Measurements from ENCODE around the gene GRK3.

GRK3 gene

GRCh38 chr22:25712661-25713400 is 148.4 kb downstream of the GRK3 start:
- no peaks in the 10 kb centered on the region for H3K9me3 ChIP-seq (ENCODE audit: control insufficient read depth, low read length)
- no peak overlapping the region for H3K9ac ChIP-seq (ENCODE audit: low read length)
- H3K36me3 ChIP-seq (ENCODE audit: control insufficient read depth, insufficient read depth, low read length): no peaks in the 10 kb centered on the region
- H3K4me1 ChIP-seq (ENCODE audit: control insufficient read depth, insufficient read depth, low read length): no peaks in the 10 kb centered on the region
- H3K27me3 ChIP-seq (ENCODE audit: control insufficient read depth, insufficient read depth, low read length): no peaks in the 10 kb centered on the region
- no peak overlapping the region for H3K4me3 ChIP-seq (ENCODE audit: low read length)

- H3K27me3 ChIP-seq (ENCODE audit: control insufficient read depth, insufficient read depth, low read length): no peaks in the 10 kb centered on the region
- H3K36me3 ChIP-seq (ENCODE audit: control insufficient read depth, insufficient read depth, low read length): no peaks in the 10 kb centered on the region
- no peak overlapping the region for H3K4me3 ChIP-seq (ENCODE audit: low read length)
- H3K4me1 ChIP-seq (ENCODE audit: control insufficient read depth, insufficient read depth, low read length): no peaks in the 10 kb centered on the region
- H3K9ac ChIP-seq (ENCODE audit: low read length): no peak overlapping the region
- no peaks in the 10 kb centered on the region for H3K9me3 ChIP-seq (ENCODE audit: control insufficient read depth, low read length)
These were observed 149.6 kb downstream of the GRK3 start for GRCh38 chr22:25714070-25714469.

GRCh38 chr22:25714739-25715138 is 150.3 kb downstream of the GRK3 start:
- Histone ChIP-seq H3K4me1 (ENCODE audit: control insufficient read depth, insufficient read depth, low read length) (no peaks in the 10 kb centered on the region), H3K9me3 (ENCODE audit: control insufficient read depth, low read length) (no peaks in the 10 kb centered on the region)

GRCh38 chr22:25716637-25717036 is 152.2 kb downstream of the GRK3 start:
- H3K36me3 ChIP-seq (ENCODE audit: control insufficient read depth, insufficient read depth, low read length): no peaks in the 10 kb centered on the region
- no peaks in the 10 kb centered on the region for H3K27me3 ChIP-seq (ENCODE audit: control insufficient read depth, insufficient read depth, low read length)
- no peak overlapping the region for H3K4me3 ChIP-seq (ENCODE audit: low read length)
- H3K9me3 ChIP-seq (ENCODE audit: control insufficient read depth, low read length): no peaks in the 10 kb centered on the region
- no peaks in the 10 kb centered on the region for H3K4me1 ChIP-seq (ENCODE audit: control insufficient read depth, insufficient read depth, low read length)
- no peak overlapping the region for H3K9ac ChIP-seq (ENCODE audit: low read length)

More at GRCh38 chr22:25714739-25715138, 150.3 kb downstream of the GRK3 start:
- H3K36me3 ChIP-seq (ENCODE audit: control insufficient read depth, insufficient read depth, low read length): no peaks in the 10 kb centered on the region
- no peaks in the 10 kb centered on the region for H3K27me3 ChIP-seq (ENCODE audit: control insufficient read depth, insufficient read depth, low read length)
- no peak overlapping the region for H3K4me3 ChIP-seq (ENCODE audit: low read length)
- no peak overlapping the region for H3K9ac ChIP-seq (ENCODE audit: low read length)

GRCh38 chr22:25718135-25718840 is 153.8 kb downstream of the GRK3 start:
- Histone ChIP-seq H3K9me3 (ENCODE audit: control insufficient read depth, low read length) (no peaks in the 10 kb centered on the region), H3K4me3 (ENCODE audit: low read length) (no peak overlapping the region), H3K27me3 (ENCODE audit: control insufficient read depth, insufficient read depth, low read length) (no peaks in the 10 kb centered on the region), H3K36me3 (ENCODE audit: control insufficient read depth, insufficient read depth, low read length) (no peaks in the 10 kb centered on the region), H3K9ac (ENCODE audit: low read length) (no peak overlapping the region), H3K4me1 (ENCODE audit: control insufficient read depth, insufficient read depth, low read length) (no peaks in the 10 kb centered on the region)

- Histone ChIP-seq H3K4me1 (ENCODE audit: control insufficient read depth, insufficient read depth, low read length) (no peaks in the 10 kb centered on the region), H3K9ac (ENCODE audit: low read length) (no peak overlapping the region), H3K27me3 (ENCODE audit: control insufficient read depth, insufficient read depth, low read length) (no peaks in the 10 kb centered on the region), H3K4me3 (ENCODE audit: low read length) (no peak overlapping the region), H3K9me3 (ENCODE audit: control insufficient read depth, low read length) (no peaks in the 10 kb centered on the region), H3K36me3 (ENCODE audit: control insufficient read depth, insufficient read depth, low read length) (no peaks in the 10 kb centered on the region)
These were observed 157.7 kb downstream of the GRK3 start for GRCh38 chr22:25722223-25722622.

GRCh38 chr22:25722626-25723025 is 158.2 kb downstream of the GRK3 start:
- Histone ChIP-seq H3K27me3 (ENCODE audit: control insufficient read depth, insufficient read depth, low read length) (no peaks in the 10 kb centered on the region), H3K36me3 (ENCODE audit: control insufficient read depth, insufficient read depth, low read length) (no peaks in the 10 kb centered on the region), H3K4me3 (ENCODE audit: low read length) (no peak overlapping the region), H3K9ac (ENCODE audit: low read length) (no peak overlapping the region), H3K4me1 (ENCODE audit: control insufficient read depth, insufficient read depth, low read length) (no peaks in the 10 kb centered on the region), H3K9me3 (ENCODE audit: control insufficient read depth, low read length) (no peaks in the 10 kb centered on the region)

- no peak overlapping the region for H3K4me3 ChIP-seq (ENCODE audit: low read length)
- H3K4me1 ChIP-seq (ENCODE audit: control insufficient read depth, insufficient read depth, low read length): no peaks in the 10 kb centered on the region
- H3K9me3 ChIP-seq (ENCODE audit: control insufficient read depth, low read length): no peaks in the 10 kb centered on the region
- H3K27me3 ChIP-seq (ENCODE audit: control insufficient read depth, insufficient read depth, low read length): no peaks in the 10 kb centered on the region
- no peak overlapping the region for H3K9ac ChIP-seq (ENCODE audit: low read length)
- H3K36me3 ChIP-seq (ENCODE audit: control insufficient read depth, insufficient read depth, low read length): no peaks in the 10 kb centered on the region
These were observed 161.8 kb downstream of the GRK3 start for GRCh38 chr22:25726241-25726640.

GRCh38 chr22:25728071-25728470 is 163.6 kb downstream of the GRK3 start:
- no peaks in the 10 kb centered on the region for H3K9me3 ChIP-seq (ENCODE audit: control insufficient read depth, low read length)
- H3K27me3 ChIP-seq (ENCODE audit: control insufficient read depth, insufficient read depth, low read length): no peaks in the 10 kb centered on the region
- H3K4me3 ChIP-seq (ENCODE audit: low read length): no peak overlapping the region
- H3K36me3 ChIP-seq (ENCODE audit: control insufficient read depth, insufficient read depth, low read length): no peaks in the 10 kb centered on the region
- no peak overlapping the region for H3K9ac ChIP-seq (ENCODE audit: low read length)
- no peaks in the 10 kb centered on the region for H3K4me1 ChIP-seq (ENCODE audit: control insufficient read depth, insufficient read depth, low read length)

- Histone ChIP-seq H3K9ac (ENCODE audit: low read length) (no peak overlapping the region), H3K4me3 (ENCODE audit: low read length) (no peak overlapping the region), H3K9me3 (ENCODE audit: control insufficient read depth, low read length) (no peaks in the 10 kb centered on the region), H3K36me3 (ENCODE audit: control insufficient read depth, insufficient read depth, low read length) (no peaks in the 10 kb centered on the region), H3K27me3 (ENCODE audit: control insufficient read depth, insufficient read depth, low read length) (no peaks in the 10 kb centered on the region), H3K4me1 (ENCODE audit: control insufficient read depth, insufficient read depth, low read length) (no peaks in the 10 kb centered on the region)
These were observed 164.8 kb downstream of the GRK3 start for GRCh38 chr22:25729016-25729995.

GRCh38 chr22:25735650-25736049 is 171.2 kb downstream of the GRK3 start:
- Histone ChIP-seq H3K4me3 (ENCODE audit: low read length) (no peak overlapping the region), H3K4me1 (ENCODE audit: control insufficient read depth, insufficient read depth, low read length) (no peaks in the 10 kb centered on the region), H3K36me3 (ENCODE audit: control insufficient read depth, insufficient read depth, low read length) (no peaks in the 10 kb centered on the region), H3K9ac (ENCODE audit: low read length) (no peak overlapping the region), H3K27me3 (ENCODE audit: control insufficient read depth, insufficient read depth, low read length) (no peaks in the 10 kb centered on the region), H3K9me3 (ENCODE audit: control insufficient read depth, low read length) (no peaks in the 10 kb centered on the region)

All from mucosa of stomach (tissue), 1 donor.